NCI-H1417 treated with DMSO at 0.1 percent for 48 hours (cell line): ENCODE results near the gene PTBP1.
"Not testable (repeated sequence)": the region's sequence is repeated elsewhere in the genome, so short reads cannot be mapped to it uniquely, and the experiment has no call there.

Experiments used
- DNase-seq: peaks from one replicate; lab custom pipeline; 2025; lab: John Stamatoyannopoulos, UW

The PTBP1 gene

GRCh38 chr19:827710-828321 is 30.6 kb downstream of the PTBP1 start, which contains the start of gene AZU1:
TSS of gene AZU1 (plus strand) at chr19:827837. CDS start at chr19:827847, 10 bp downstream.
- no peak for DNase-seq

DNA sequence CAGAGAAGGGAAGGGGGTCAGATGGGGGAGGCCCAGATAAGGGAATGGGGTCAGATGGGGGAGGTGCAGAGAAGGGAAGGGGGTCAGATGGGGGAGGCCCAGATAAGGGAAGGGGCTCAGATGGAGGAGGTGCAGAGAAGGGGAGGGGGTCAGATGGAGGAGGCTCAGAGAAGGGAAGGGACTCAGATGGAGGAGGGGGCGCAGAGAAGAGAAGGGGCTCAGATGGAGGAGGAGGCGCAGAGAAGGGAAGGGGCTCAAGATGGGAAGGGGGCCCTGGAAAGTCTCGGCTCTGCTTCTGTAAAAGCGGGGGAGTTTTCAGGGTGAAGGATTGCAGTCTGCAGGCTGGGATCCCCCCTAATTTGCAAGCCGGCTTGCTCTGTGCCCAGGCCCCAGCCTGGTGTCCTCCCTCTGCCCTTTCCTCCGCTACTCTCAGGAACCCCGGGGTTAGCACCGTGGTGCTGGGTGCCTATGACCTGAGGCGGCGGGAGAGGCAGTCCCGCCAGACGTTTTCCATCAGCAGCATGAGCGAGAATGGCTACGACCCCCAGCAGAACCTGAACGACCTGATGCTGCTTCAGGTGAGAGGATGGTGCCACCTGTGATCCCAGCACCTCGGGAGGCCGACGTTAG is 32.0 kb downstream of the PTBP1 start:
- no peak for DNase-seq

- DNase-seq = no peak
Measured at GRCh38 chr19:831407-832369, 34.4 kb downstream of the PTBP1 start.

DNA sequence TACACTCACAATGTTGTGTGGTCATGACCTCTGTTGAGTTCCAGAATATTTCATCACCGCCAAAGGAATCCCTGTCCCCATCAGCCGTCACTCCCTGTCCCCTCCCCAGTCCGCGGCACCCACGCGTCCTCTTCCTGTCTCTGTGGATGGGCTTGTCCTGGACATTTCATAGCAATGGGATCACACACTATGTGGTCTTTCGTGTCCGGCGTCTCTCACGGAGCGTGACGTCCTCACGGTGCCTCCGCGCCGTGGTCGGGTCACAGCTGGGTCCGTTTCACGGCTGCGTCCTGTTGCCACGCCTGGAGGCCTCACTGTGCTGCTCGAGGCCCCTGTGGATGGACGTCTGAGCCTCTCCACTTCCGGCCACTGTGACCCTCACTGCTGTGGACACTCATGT is 37.0 kb downstream of the PTBP1 start:
- no peak for DNase-seq

DNA sequence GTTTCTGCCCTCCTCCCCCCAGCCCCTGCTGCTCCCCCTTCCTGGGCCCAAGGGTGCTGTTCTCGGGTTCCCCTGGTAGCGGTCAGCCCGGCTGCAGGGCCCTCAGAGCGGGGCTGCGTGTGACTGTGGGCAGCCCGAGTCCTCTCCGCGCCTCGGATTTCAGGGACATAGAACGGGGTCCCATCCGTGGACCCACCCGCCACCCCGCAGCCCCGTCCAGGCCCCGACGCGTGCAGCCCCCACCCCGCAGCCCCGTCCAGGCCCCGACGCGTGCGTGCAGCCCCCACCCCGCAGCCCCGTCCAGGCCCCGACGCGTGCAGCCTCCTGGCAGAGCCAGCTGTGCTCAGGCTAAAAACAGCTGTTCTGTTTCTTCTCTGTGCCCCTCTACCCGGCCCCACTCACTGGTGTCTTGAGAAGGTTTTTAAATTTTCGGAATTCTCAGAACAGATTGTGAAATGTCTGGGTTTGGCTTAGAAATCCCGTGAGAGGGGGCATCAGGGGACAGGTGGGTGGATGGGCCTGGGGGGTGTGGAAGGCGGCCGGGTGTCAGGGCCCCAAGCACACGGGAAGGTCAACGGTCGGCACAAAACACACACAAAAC is 38.1 kb downstream of the PTBP1 start:
- DNase-seq = no peak

DNA sequence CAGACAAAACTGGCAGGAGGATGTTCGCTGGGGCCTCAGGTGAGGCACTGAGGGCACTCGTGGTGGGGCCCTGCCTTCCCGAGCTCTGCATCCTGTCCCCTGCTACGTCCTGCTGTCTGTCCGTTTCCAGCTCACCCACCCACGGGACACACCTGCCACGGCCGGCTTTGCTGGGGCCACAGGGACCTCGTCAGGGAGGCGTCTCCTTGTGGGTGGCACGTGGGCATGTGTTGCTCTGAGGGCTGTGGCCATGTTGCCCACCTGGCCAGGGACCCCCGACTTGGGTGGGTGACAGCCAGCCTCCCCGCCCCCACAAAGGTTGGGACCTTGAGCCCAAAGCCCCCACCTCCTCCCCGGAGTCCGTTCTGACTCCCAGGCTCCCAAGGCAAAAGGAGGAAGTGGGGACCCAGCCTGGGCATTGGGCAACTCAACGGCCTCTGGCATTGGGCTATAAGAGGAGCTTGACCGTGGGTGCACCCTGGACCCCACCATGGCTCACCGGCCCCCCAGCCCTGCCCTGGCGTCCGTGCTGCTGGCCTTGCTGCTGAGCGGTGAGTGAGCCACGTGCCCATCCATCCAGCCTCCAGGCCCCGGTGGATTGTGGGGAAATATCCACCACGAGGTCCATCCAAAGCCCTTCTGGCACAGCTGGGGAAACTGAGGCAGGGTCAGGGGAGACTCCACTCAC is 43.4 kb downstream of the PTBP1 start, which contains the start of gene PRTN3:
Gene PRTN3, plus strand, starts transcription at position 481 of the 688 bp plus-strand sequence. Its CDS starts 10 bp downstream, at position 491.
- DNase-seq = no peak

- not testable (repeated sequence) for DNase-seq
Measured at GRCh38 chr19:842802-843179, 45.5 kb downstream of the PTBP1 start.

DNA sequence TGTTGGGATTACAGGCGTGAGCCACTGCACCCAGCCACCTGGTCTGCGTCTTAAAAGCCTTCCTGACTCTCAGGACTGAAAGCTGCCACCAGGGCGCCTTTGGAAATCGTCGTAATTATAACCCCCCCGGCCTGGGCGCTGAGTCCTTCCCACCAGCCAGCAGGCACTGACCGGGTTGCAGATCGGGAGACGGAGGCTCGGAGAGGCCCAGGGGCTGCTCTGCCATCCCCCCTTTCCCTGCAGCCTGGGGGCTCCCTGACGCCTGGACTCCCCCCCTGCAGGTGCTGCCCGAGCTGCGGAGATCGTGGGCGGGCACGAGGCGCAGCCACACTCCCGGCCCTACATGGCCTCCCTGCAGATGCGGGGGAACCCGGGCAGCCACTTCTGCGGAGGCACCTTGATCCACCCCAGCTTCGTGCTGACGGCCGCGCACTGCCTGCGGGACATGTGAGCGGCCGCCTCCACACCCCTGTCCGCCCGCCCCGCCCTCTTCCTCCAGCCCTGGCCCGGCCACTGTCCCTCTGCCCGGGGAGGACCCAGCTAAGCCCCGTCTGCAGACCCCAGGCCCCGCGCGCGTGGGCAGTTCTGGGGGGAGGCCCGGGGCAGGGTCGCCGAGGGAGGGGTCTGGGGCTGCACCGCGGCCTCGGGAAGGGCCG is 46.1 kb downstream of the PTBP1 start:
- no peak for DNase-seq

GRCh38 chr19:843836-844545 is 46.7 kb downstream of the PTBP1 start:
- DNase-seq = no peak

- no peak for DNase-seq
Measured at GRCh38 chr19:844546-844971, 47.3 kb downstream of the PTBP1 start.

GRCh38 chr19:845707-846521 is 48.7 kb downstream of the PTBP1 start:
- DNase-seq = no peak

- DNase-seq = no peak
Measured at GRCh38 chr19:848386-848921, 51.2 kb downstream of the PTBP1 start.

GRCh38 chr19:849195-849594 is 51.9 kb downstream of the PTBP1 start:
- not testable (repeated sequence) for DNase-seq

- DNase-seq = peak; percentile 54
Measured at GRCh38 chr19:850221-850978, 53.1 kb downstream of the PTBP1 start.

DNA sequence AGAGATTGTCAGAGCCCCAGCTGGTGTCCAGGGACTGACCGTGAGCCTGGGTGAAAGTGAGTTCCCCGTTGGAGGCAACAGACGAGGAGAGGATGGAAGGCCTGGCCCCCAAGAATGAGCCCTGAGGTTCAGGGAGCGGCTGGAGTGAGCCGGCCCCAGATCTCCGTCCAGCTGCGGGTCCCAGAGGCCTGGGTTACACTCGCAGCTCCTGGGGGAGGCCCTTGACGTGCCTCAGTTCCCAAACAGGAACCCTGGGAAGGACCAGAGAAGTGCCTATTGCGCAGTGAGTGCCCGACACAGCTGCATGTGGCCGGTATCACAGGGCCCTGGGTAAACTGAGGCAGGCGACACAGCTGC is 53.7 kb downstream of the PTBP1 start:
- no peak for DNase-seq

DNA sequence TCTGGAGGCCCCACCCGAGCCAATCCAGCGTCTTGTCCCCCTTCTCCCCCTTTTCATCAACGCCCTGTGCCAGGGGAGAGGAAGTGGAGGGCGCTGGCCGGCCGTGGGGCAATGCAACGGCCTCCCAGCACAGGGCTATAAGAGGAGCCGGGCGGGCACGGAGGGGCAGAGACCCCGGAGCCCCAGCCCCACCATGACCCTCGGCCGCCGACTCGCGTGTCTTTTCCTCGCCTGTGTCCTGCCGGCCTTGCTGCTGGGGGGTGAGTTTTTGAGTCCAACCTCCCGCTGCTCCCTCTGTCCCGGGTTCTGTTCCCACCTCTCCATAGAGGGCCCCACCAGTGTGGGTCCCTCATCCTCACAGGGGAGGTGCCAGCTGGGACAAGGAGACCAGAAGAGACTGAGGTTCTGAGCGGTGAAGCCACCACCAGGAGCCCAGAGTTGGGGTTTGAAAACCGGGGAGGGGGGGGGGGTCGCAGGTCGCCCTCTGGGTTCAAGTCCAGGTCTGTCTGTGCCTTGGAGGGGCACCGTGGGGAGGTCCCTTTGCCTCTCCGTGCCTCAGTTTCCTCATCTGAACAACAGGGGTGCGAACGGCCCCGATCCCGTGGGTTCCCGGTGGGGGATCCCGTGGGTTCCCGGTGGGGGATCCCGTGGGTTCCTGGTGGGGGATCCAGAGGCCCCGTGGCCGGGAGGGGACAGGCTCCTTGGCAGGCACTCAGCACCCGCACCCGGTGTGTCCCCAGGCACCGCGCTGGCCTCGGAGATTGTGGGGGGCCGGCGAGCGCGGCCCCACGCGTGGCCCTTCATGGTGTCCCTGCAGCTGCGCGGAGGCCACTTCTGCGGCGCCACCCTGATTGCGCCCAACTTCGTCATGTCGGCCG is 55.1 kb downstream of the PTBP1 start, which contains the start of gene ELANE:
Gene ELANE, plus strand, starts transcription at position 168 of the 878 bp plus-strand sequence. Its CDS starts 26 bp downstream, at position 194.
- DNase-seq = no peak

DNA sequence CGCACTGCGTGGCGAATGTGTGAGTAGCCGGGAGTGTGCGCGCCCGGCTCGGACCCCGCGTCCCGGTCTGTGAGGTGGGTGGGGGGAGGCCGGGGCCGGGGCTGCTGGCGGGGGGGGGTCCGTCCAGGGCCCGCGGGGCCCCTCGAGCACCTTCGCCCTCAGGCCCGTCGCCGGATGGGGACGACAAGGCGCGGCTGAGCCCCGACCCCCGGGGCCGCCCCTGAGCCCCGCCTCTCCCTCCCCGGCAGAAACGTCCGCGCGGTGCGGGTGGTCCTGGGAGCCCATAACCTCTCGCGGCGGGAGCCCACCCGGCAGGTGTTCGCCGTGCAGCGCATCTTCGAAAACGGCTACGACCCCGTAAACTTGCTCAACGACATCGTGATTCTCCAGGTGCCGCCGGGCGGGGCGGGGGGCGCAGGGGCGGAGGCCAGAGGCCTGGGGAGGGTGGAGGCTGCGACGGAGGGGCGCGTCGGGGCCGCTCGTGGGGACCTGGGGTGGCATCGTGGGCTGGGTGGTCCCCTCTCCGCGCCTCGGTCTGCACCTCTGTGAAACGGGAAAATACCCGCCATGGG is 55.8 kb downstream of the PTBP1 start:
- no peak for DNase-seq
